HEK293 (cell line): Measurements from ENCODE around the gene CACNA1C.

Source experiments
- CTCF ChIP-seq: fragments of 450-650 bp; formaldehyde crosslinking; IDR thresholded peaks from 2 replicates; pipeline ENCODE4 v1.5.1; 2016; ENCODE audit warnings: missing biosample characterization, missing genetic modification characterization
- INSM2 ChIP-seq: fragments of 450-650 bp; formaldehyde crosslinking; IDR thresholded peaks from 2 replicates; pipeline ENCODE4 v1.5.1; 2016; ENCODE audit warnings: missing biosample characterization, missing genetic modification characterization
- PRDM10 ChIP-seq: fragments of 450-650 bp; formaldehyde crosslinking; IDR thresholded peaks from 2 replicates; pipeline ENCODE4 v1.5.1; 2016; ENCODE audit warnings: missing biosample characterization, missing genetic modification characterization
- ZNF121 ChIP-seq: fragments of 450-650 bp; formaldehyde crosslinking; IDR thresholded peaks from 2 replicates; pipeline ENCODE4 v1.5.1; 2016; ENCODE audit warnings: missing biosample characterization, missing genetic modification characterization
- ZNF138 ChIP-seq: fragments of 450-650 bp; formaldehyde crosslinking; IDR thresholded peaks from 2 replicates; pipeline ENCODE4 v1.5.1; 2016; ENCODE audit warnings: missing biosample characterization, missing genetic modification characterization, borderline replicate concordance
- ZNF274 ChIP-seq, 2 experiments: fragments of 200-500 bp in 1 of 2; fragments of 450-650 bp in 1 of 2; sonication (Bioruptor generic) in 1 of 2; formaldehyde crosslinking in 1 of 2; IDR thresholded peaks; 2 replicates each; pipeline versions ENCODE4 v1.5.1 to v1.6.1; 2014 to 2016; ENCODE audit warnings: borderline replicate concordance in 1 of 2, inconsistent platforms in 1 of 2, low read length in 1 of 2, missing biosample characterization in 1 of 2, missing genetic modification characterization in 1 of 2
- ZNF341 ChIP-seq: fragments of 450-650 bp; formaldehyde crosslinking; IDR thresholded peaks from 2 replicates; pipeline ENCODE4; 2016; ENCODE audit warnings: low read depth, missing biosample characterization, missing genetic modification characterization
- ZNF416 ChIP-seq: fragments of 450-650 bp; formaldehyde crosslinking; IDR thresholded peaks from 2 replicates; pipeline ENCODE4 v1.5.1; 2016; ENCODE audit warnings: missing biosample characterization, missing genetic modification characterization

GRCh38 chr12:2198542-2198941 lies 145.8 kb downstream of the CACNA1C start:
- TF ChIP-seq CTCF (tag by site-specific recombination) (no peak), ZNF121 (tag by site-specific recombination) (no peak), PRDM10 (tag by site-specific recombination) (no peak), ZNF341 (tag by site-specific recombination) (no peak), ZNF416 (tag by site-specific recombination) (no peak), ZNF274 (IDR thresholded peaks at IDR 0.05; ENCODE audit: low read length) (no peak), ZNF274 (tag by site-specific recombination; IDR thresholded peaks at IDR 0.05; ENCODE audit: borderline replicate concordance) (no peak), INSM2 (tag by site-specific recombination) (no peak), ZNF138 (tag by site-specific recombination) (no peak)
